ENCODE data around the gene TAF1D.

GRCh38 chr11:93686812-93687211 is 54.5 kb downstream of the TAF1D start:
- TF ChIP-seq, protein P1, sequence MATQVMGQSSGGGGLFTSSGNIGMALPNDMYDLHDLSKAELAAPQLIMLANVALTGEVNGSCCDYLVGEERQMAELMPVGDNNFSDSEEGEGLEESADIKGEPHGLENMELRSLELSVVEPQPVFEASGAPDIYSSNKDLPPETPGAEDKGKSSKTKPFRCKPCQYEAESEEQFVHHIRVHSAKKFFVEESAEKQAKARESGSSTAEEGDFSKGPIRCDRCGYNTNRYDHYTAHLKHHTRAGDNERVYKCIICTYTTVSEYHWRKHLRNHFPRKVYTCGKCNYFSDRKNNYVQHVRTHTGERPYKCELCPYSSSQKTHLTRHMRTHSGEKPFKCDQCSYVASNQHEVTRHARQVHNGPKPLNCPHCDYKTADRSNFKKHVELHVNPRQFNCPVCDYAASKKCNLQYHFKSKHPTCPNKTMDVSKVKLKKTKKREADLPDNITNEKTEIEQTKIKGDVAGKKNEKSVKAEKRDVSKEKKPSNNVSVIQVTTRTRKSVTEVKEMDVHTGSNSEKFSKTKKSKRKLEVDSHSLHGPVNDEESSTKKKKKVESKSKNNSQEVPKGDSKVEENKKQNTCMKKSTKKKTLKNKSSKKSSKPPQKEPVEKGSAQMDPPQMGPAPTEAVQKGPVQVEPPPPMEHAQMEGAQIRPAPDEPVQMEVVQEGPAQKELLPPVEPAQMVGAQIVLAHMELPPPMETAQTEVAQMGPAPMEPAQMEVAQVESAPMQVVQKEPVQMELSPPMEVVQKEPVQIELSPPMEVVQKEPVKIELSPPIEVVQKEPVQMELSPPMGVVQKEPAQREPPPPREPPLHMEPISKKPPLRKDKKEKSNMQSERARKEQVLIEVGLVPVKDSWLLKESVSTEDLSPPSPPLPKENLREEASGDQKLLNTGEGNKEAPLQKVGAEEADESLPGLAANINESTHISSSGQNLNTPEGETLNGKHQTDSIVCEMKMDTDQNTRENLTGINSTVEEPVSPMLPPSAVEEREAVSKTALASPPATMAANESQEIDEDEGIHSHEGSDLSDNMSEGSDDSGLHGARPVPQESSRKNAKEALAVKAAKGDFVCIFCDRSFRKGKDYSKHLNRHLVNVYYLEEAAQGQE (IDR thresholded peaks at IDR 0.05; ENCODE audit: insufficient read depth in 1 of 2, low read depth in 2 of 2, low read length in 2 of 2) = no peak
- no peak for TF ChIP-seq TAF1 (IDR thresholded peaks at IDR 0.05; ENCODE audit: borderline replicate concordance, insufficient read depth, low read length)
- TF ChIP-seq SIN3A (IDR thresholded peaks at IDR 0.05; ENCODE audit: borderline replicate concordance, insufficient read depth, low read length) = no peak
- no peak for TF ChIP-seq POLR2AphosphoS5 (IDR thresholded peaks at IDR 0.05; ENCODE audit: low read depth, low read length)
- no peak for TF ChIP-seq FOXP2 (optimal IDR thresholded peaks at IDR 0.05; ENCODE audit: borderline replicate concordance, extremely low read depth, extremely low read length, insufficient read depth)
